ENCODE measurements around the gene SEPTIN6.

DNA sequence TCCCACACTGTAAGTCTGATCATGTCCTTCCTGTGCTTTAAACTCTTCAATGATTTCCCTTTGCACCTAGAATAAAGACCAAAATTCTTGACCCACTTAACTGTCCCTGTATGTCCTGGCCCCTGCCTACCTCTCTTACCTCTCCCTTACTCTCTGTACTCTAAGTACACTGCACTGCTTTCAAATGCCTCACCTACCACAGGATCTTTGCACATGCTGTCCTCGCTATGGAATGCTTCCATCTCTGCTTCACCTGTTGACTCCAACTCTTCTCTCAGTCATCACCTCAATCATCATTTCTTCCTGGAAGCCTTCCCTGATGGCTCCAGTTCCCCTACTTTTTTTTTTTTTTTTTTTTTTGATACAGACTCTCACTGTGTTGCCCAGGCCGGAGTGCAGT, 29.0 kb upstream of the SEPTIN6 start:
- TF ChIP-seq SUZ12 (IDR thresholded peaks at IDR 0.05; ENCODE audit: extremely low read depth, insufficient read depth, insufficient read length) (no peak), YY1 (IDR thresholded peaks at IDR 0.05; ENCODE audit: insufficient read depth, insufficient read length) (no peak)
